Right lobe of liver (tissue), 6 donors: ENCODE data around the gene SOD3. TPM values are rescaled to one million over a fixed set of nuclear protein-coding genes. Genes with fewer than 3 reads are reported as not detected.

Source experiments
- ATAC-seq, 4 donors: fragments of 200-7000 bp; cut with Tn5 transposase; one replicate each; pipeline ENCODE4 v1.9.1; 2020; ENCODE audit warnings: mild to moderate bottlenecking in 4 of 4, moderate library complexity in 4 of 4
- DNase-seq, 3 donors: peaks; one replicate each; pipeline ENCODE4 v3.0.0-alpha.2; 2020
- H3K27ac ChIP-seq, 3 donors: fragments of 200-600 bp; one replicate each; pipeline ENCODE4 v1.8.0; 2022
- H3K27me3 ChIP-seq, 2 donors: fragments of 200-600 bp; one replicate each; pipeline ENCODE4 v1.8.0; 2022
- H3K36me3 ChIP-seq, 4 donors: fragments of 200-600 bp; sonication (generic) in 1 of 4; one replicate each; pipeline versions ENCODE4 v1.5.1 to v1.8.0; 2017 to 2022; ENCODE audit warnings: control low read depth in 1 of 4
- H3K4me1 ChIP-seq, 4 donors: fragments of 200-600 bp; sonication (generic) in 1 of 4; one replicate each; pipeline versions ENCODE4 v1.5.1 to v1.8.0; 2017 to 2022; ENCODE audit warnings: control low read depth in 1 of 4
- H3K4me3 ChIP-seq, 3 donors: fragments of 200-600 bp; one replicate each; pipeline ENCODE4 v1.8.0; 2022
- H3K9me3 ChIP-seq, 4 donors: fragments of 200-600 bp; sonication (generic) in 1 of 4; one replicate each; pipeline versions ENCODE4 v1.5.1 to v1.8.0; 2017 to 2022; ENCODE audit warnings: control low read depth in 1 of 4
- CTCF ChIP-seq, 4 donors: fragments of 200-600 bp in 3 of 4; fragments of 450-650 bp in 1 of 4; IDR thresholded peaks; one replicate each; pipeline versions ENCODE4 v1.5.1 to v1.8.0; 2016 to 2022; ENCODE audit warnings: antibody characterized with exemption in 4 of 4, mild to moderate bottlenecking in 2 of 4
- POLR2A ChIP-seq: fragments of 450-650 bp; IDR thresholded peaks from one replicate; pipeline ENCODE4 v1.6.1; 2017; ENCODE audit warnings: antibody characterized with exemption, mild to moderate bottlenecking
- WGBS: methylation state at CpG from one replicate; pipeline ENCODE4 v1.1.6; 2018; ENCODE audit warnings: low coverage, low lambda C conversion rate; ENCODE audit not compliant: insufficient coverage; ENCODE audit errors: missing lambda C conversion rate; 5-methylcytosine and 5-hydroxymethylcytosine counted together
- intact Hi-C, 2 donors: fragments of 100-400 bp; cut with DNase I; formaldehyde crosslinking; loops; one replicate each; pipeline versions ENCODE4 v1.11.2 to v1.14.1; 2022
- total RNA-seq, 6 experiments: library from RNA; depleted of rRNA in 2 of 6; stranded (reverse); fragments of >200 nt in 2 of 6; fragmentation: NEBNext Ultra II Directional in 3 of 6; extraction: Animal tissue kit (Norgen Biotek cat#: 25700) in 3 of 6; gene quantifications; one replicate each; pipeline versions ENCODE4 v1.1.0 to v1.2.4, GENCODE V29; 2016 to 2023
- donor health status: DM: no; HTN: yes; CAD: no.
- donor health status: DM: no; HTN: no; CAD: no.
- donor health status: DM: no; HTN: no; CAD: no.
- donor health status: DM: no; HTN: yes; CAD: no.
- donor health status: DM: no; HTN: yes; CAD: no.

SOD3 gene
- total RNA-seq, 6 experiments from 2014 or later = 1.5 to 7.9 (median 3.6) TPM

- no peak overlapping the region for H3K27ac ChIP-seq
- no peaks in the 10 kb centered on the region for H3K4me1 ChIP-seq
- ATAC-seq = no peak
- H3K27me3 ChIP-seq = no peaks in the 10 kb centered on the region
- intact Hi-C loops = no loop called here
- no peaks in the 10 kb centered on the region for H3K9me3 ChIP-seq
- no peak for DNase-seq
- TF ChIP-seq CTCF (IDR thresholded peaks at IDR 0.05) = no peak
- no peak for TF ChIP-seq POLR2A
- H3K4me3 ChIP-seq = no peak overlapping the region
- H3K36me3 ChIP-seq = no peaks in the 10 kb centered on the region
Observed at GRCh38 chr4:24768604-24769003, 26.8 kb upstream of the SOD3 start.

GRCh38 chr4:24769571-24769970, 25.8 kb upstream of the SOD3 start:
- DNase-seq = no peak
- Histone ChIP-seq H3K27ac (no peak overlapping the region), H3K27me3 (no peaks in the 10 kb centered on the region), H3K9me3 (no peaks in the 10 kb centered on the region), H3K4me1 (no peaks in the 10 kb centered on the region), H3K4me3 (no peak overlapping the region), H3K36me3 (no peaks in the 10 kb centered on the region)
- ATAC-seq = no peak
- WGBS = 59% methylated on average over 2 of the region's 2 CpGs
- TF ChIP-seq POLR2A (no peak), CTCF (IDR thresholded peaks at IDR 0.05) (no peak)
- intact Hi-C loops = no loop called here

DNA sequence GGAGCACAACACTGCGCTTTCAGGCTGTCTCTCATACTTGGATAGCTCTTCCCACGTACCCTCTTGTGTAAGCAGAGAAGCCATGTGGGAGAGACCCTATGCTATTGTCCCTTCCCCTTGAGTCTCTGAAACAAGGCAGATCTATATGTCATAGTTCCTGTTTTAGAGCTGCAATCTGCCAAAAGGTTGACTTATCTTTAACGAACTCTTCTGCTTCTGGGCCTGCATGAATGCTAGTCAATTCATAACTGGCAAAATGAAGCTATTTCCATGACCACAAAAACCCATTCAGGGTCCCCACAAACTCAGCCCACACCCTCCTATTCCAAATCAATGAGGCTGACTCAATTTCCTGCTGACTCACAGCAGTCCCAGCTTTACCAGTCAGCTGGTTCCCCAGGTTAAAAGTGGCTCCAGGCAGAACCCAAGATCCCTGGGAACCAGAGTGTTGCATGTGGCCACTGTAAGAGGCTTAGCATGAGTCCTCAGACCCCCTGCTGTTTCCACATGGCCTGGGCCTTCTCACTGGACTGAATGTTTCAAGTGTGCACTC, 25.3 kb upstream of the SOD3 start:
- ATAC-seq (no peak), DNase-seq (no peak)
- intact Hi-C loops = no loop called here
- no peaks in the 10 kb centered on the region for H3K27me3 ChIP-seq
- no peak overlapping the region for H3K4me3 ChIP-seq
- no peak for TF ChIP-seq POLR2A
- TF ChIP-seq CTCF (IDR thresholded peaks at IDR 0.05) = no peak
- WGBS = 49% methylated on average over 3 of the region's 3 CpGs
- no peaks in the 10 kb centered on the region for H3K9me3 ChIP-seq
- H3K4me1 ChIP-seq = no peaks in the 10 kb centered on the region
- no peak overlapping the region for H3K27ac ChIP-seq
- H3K36me3 ChIP-seq = no peaks in the 10 kb centered on the region

DNA sequence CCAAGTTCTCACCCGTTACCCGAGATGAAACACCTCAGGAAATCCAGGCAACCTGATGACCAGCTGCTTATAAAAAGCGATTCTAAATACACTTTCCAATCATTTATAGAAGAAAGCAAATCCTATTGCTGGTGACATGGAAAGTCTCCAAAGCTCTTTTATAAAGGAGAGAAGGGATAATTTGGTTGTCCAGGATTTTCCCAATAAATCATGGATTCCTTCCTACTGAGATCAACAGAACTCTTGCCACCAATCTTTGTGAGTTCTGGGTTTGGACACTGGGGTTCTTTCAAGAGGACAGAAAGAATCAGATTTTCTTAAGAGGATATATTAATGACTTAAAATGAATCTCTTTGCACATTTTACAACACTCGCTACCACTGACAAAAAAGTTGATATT, 24.7 kb upstream of the SOD3 start:
- intact Hi-C loops = no loop called here
- 68% methylated on average over 3 of the region's 4 CpGs for WGBS
- ATAC-seq = no peak

More for the DNA sequence above, 24.7 kb upstream of the SOD3 start:
- Histone ChIP-seq H3K4me1 (no peaks in the 10 kb centered on the region), H3K36me3 (no peaks in the 10 kb centered on the region), H3K27me3 (no peaks in the 10 kb centered on the region), H3K27ac (no peak overlapping the region), H3K4me3 (no peak overlapping the region), H3K9me3 (no peaks in the 10 kb centered on the region)
- no peak for DNase-seq
- TF ChIP-seq POLR2A = no peak
- no peak for TF ChIP-seq CTCF (IDR thresholded peaks at IDR 0.05)
